LNCAP (cell line): ENCODE data around the gene SLC9A9.

Experiments
- TF ChIP-seq, protein P1 (sequence below): fragments of 450-650 bp; IDR thresholded peaks from 2 replicates; pipeline ENCODE4 v1.5.1; 2017; ENCODE audit warnings: mild to moderate bottlenecking

Gene SLC9A9

DNA sequence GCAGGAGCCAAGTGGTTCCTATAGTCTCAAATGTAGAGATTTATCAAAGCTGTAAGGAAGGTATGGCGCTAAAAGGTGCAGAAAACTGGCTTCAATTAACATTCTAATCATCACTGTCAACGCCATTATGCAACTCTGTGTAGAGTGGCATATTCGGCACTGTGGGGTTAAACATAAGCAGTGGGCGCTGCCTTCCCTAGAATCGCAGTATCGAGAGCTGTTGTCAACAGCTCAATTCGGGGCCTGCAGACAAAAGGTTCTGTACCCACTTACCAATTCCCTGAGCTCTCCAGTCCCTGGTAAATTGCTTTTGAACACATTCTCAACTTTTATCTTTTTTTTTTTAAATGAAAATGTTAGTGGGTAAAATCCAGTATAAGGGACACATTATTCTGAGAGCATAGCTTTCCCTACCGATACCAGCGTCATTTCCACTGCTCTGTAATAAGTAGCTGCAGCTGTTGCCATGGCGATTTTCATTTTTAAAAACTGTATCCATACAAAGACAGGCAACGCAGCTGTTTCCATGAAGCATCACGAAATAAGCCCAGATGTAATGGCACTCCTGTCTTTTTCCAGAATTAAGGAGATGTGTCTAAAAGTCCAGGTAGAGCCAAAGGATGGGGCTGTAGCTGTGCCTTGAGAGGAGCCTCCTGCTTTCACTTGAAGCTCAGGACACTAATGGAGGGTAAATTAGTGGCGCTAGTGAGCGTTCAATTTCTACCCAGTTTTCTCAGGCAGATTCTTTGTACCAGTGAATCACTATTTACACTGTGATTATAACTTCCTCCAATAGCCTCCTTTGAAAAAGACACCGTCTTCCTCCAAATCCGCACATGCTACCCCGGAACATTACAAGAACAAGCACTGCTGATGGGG is 250.3 kb downstream of the SLC9A9 start:
- TF ChIP-seq, protein P1, sequence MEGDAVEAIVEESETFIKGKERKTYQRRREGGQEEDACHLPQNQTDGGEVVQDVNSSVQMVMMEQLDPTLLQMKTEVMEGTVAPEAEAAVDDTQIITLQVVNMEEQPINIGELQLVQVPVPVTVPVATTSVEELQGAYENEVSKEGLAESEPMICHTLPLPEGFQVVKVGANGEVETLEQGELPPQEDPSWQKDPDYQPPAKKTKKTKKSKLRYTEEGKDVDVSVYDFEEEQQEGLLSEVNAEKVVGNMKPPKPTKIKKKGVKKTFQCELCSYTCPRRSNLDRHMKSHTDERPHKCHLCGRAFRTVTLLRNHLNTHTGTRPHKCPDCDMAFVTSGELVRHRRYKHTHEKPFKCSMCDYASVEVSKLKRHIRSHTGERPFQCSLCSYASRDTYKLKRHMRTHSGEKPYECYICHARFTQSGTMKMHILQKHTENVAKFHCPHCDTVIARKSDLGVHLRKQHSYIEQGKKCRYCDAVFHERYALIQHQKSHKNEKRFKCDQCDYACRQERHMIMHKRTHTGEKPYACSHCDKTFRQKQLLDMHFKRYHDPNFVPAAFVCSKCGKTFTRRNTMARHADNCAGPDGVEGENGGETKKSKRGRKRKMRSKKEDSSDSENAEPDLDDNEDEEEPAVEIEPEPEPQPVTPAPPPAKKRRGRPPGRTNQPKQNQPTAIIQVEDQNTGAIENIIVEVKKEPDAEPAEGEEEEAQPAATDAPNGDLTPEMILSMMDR, result no peak

DNA sequence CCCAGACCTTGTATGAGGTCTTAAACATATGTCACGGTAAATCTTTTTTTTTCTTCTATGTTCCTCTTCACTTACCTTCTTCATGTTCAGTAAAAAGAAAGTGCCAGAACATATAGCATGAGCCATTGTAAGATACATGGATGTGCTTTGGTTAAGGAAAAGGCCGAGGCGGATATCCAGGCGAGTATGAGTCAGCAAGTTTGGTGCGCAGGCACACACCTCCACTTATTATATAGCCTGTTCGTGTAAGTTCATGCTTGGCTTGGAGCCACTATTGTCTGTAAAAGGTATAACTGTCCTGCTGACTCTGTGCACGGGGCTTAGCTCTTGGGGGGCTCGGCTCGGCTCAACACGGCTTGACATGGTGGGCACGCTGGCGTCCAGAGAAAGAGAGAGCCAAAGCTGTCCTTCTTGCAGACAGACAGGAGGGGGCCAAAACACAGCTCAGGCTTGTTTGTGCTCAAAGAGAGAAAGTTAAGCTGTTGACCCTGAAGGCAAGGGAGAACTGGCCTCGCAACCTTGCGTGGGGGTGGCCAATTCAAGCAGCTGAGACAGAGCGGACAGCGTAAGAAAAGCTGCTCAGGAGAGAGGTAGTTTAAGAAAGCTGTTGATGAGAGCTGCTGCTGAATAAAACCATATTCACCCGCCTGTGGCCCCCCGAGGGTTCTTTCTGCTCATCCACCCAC is 251.2 kb downstream of the SLC9A9 start:
- TF ChIP-seq, protein P1, result no peak

DNA sequence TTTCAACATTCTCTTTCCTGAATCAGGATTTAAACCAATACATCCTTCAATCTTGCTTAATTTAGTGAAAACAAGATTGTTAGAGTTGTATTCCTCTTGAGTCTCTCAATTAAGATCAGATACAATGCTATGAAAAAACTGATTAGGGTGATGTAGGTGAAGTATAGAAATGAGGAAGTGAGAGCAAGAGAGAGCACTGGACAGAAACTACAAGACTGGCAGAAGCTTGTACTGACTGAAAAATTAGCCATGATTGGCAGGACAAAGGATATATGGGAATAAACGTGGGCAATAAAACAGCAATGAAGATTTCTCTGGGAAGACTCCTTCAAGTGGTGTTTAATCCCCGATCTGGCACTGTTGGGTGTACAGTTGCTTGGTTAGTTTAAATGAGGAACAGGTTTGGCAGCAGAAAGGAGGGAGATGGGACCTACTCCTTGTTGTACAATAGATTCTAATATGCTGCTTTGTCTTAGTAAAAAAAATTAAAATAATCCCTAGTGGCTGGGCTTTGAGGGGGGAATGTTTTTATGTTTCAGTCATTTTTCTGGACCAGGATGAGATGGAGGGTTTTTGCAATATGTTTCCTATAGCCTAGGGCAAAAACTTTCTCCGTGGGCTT is 252.7 kb downstream of the SLC9A9 start:
- TF ChIP-seq, protein P1, result no peak

DNA sequence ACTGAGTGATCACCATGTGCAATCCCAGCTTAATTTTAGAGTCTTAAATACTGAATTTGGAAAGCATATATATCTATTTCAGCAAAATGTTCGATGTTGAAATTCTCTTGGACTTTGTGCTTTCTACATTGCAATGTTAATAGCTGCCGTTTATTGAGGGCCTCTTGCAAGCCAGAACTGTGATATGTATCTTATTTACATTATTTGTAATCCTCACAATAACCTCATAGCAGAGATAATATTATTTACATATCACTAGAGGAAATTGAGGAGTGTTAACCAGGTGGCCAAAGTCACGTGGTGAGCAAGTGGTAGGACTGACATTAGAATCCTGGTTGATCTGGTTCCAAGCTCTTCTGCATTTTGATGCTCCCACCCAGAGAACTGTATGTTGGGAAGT is 254.1 kb downstream of the SLC9A9 start:
- TF ChIP-seq, protein P1, result no peak

DNA sequence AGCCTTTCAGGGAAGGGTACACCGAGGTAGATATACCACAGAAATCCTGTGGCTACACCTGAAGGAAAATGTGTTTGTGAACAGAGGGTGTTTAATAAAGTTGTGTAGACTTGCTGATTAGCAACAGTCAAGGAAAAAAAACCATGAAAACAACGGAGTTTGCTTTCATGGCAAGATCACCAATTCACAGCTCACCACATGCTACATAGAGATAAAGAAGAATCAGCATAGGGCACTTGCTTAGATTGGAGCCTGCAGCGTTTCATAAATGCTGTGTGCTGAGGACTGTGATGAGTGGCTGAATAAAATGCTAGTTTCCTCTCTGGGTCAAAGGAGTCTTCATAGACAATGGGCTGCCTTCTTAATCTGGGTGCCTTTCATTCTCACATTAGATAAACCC is 257.6 kb downstream of the SLC9A9 start:
- TF ChIP-seq, protein P1, result no peak

DNA sequence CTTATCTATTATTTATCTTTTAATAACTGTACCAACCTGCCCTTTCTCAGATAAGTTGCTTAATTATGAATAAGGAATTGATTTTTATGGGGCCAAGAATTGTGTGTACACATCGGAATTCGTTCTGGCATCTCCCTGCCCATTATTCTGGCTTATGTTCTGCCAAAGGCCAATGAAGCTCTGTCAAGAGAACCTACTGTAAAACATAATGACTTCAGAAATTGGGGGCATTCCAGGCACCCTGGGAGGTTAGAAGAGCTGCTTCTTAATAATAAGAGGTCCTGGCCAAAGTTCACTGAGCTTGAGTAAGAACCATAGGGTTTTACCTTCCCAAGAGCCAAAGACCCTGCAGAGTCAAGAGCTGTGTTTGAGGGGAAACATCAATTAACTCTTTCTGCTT is 261.7 kb downstream of the SLC9A9 start:
- TF ChIP-seq, protein P1, result no peak

DNA sequence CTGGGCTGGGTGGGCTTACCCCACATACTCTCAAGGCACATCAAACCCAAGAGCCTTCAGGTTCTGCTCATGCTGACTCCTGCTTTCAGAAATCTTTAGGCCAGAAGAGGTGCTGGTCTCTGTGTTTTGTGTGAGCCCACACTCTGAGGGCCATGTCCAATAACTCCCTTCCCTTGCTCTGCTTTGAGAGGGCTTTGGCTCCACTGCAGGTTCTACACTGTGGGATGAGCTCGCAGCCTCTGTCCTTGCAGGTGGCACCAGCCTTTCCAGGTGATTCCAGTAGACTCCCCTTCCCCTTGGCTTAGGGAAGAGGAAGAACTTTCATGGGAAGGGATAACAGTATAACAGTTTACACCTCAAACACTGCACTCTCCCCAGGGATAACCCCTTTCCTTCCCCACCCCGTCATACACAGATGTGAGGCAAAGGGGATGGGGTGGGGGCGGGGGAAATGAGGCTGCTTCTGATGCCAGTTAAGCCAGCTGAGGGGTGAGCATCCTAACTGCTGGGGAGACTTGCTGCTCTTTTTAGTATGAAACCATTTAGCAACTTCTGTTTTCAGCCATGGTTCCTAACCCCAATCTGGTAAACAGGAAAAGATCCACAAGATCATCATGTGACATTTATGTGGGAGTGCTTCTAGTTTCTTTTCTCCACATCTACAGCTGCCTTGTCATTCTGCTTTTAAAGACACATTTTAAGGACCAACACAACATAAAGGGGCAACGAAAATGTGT is 262.4 kb downstream of the SLC9A9 start:
- TF ChIP-seq, protein P1, result no peak
